GM12872 (cell line): ENCODE measurements around the gene DTX4.

ENCODE experiments used
- CTCF ChIP-seq: IDR thresholded peaks from 3 replicates; pipeline ENCODE4 v1.5.1; 2011; ENCODE audit warnings: low read depth, mild to moderate bottlenecking, low read length, moderate library complexity; ENCODE audit not compliant: insufficient read depth

The DTX4 gene

DNA sequence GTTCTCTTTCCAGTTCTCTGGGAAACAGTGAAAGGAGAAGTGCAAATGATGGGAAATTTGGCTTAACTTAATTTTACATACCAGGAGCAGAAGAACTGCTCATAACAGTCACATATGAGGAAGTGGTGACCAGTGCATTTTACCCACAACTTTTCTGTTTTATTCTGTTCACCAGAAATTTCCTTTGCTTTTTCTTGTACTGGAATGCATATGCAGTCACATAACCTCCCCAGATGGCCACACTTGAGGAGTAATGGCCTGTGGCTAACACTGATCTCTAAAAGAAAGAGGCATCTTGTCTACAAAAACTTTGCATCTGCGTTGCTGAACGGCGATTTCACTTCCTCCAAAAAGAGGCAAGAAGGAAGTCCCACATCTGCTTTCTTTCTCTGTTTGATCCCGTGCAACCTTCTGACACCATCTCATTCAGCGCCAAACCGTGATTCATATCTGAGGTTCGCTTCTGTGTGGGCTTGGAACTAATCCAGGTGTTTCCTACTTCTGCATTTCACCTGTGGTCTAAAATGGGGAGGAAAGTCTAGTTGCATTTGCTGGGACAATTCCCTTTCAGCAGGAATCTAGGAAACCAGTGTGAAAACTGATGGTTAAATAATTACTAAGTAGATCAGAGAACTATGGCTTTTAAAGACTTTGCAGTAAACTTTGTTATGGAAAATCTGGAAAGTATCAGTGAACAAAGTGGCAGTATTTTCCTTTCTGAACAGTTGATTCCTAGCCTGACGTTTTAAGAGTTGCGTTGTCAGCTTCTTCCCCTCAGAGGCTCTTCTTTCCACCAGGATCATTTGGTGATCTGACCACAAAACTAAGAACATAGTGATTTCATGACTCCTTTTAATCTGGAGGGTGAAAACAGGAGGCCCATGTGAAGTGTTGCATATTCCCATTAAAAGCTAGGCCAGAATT is 45.0 kb downstream of the DTX4 start:
- no peak for TF ChIP-seq CTCF

DNA sequence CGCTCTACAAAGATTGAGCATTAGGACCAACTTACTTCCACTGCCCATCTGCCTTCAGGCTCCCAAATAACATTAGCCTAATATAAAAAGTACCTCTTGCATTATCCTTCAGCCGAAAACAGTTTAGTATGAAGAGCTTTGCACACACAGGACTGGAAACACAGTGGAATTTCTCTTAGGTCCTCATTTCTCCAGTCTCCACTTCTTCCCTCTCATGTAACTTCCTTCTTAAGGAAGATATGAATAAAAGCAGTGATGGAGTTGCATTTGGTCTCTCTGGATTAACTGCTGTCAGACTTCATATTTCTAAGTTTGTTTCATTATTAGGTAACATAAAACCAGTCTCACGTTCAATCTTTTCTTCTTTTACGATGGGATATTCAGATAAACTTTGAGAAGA is 46.4 kb downstream of the DTX4 start:
- no peak for TF ChIP-seq CTCF

DNA sequence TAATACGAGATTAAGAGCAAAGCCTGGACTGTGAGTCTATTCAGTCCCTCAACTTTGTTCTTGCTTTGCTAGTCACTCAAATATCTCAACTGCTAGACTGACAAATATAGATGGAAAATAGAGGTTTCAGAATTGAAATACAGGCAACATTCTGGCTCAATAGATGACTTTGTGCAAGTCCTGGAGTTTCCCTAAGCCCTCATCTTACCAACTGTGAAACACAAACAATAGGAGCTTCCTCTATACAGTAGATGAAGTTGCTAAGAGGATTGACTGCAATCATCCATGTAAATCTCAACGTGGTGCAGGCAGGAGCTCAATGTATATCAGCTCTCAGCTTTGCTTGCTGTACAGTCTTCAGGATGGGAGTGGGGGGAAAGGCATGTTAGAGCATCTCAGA is 47.0 kb downstream of the DTX4 start:
- TF ChIP-seq CTCF, result no peak

GRCh38 chr11:59219836-59220235 is 47.9 kb downstream of the DTX4 start:
- TF ChIP-seq CTCF, result no peak

- TF ChIP-seq CTCF, result no peak
These were observed 49.5 kb downstream of the DTX4 start for GRCh38 chr11:59221441-59221840.

DNA sequence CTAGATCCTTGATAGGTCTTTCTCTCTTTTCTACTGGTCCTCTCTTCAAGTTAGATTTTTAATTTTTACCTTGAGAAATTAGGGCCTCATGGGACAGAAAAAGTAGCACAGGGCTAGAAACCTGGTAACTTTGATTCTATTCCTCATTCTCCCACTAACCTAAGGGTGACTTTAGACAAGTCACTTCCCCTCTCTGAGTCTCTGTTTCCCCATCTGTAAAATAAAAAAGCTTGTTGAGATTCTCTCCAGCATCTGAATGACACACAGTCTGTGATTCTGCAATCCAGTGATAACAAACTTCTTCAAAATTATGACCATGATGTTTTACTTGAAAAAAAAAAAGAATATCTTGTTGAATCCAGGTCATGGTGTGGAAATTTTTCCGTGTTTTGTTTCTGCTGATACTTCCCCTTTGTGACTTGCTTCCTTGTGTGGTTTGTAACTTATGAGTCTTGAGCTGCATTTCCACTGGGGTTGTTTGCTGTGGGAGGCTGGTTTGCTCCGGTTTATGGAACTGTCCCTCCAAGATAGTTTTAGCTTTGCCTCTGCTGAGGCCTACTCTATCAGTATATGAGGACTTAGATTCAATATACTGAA is 50.6 kb downstream of the DTX4 start:
- no peak for TF ChIP-seq CTCF

DNA sequence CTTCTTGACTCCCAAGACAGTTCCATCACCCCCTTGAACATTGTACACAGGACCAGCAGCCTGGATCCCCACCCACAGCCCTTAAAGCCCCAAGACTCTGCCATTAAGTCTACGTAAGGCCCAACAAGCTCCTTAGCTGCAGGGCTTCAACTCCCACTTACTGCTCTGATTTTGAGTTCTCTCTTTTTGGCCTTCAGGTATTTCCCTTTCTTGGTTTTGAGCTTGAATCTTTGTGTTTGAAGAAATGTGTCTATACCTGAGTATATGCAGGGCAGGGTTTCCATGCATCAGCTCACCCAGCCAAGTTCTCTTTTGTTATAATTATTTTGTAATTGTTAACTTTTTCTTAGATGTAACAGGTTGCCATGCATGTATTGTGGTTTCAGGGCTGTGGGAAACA is 51.2 kb downstream of the DTX4 start:
- no peak for TF ChIP-seq CTCF
